GM18508 (cell line): ENCODE measurements around the gene FJX1.

ENCODE experiments used
- ATAC-seq: cut with Tn5 transposase; IDR thresholded peaks from one replicate; pipeline ENCODE4 v1.9.1; 2021; ENCODE audit warnings: moderate number of reproducible peaks; ENCODE audit not compliant: insufficient read depth, unreplicated experiment

Gene FJX1, protein sequence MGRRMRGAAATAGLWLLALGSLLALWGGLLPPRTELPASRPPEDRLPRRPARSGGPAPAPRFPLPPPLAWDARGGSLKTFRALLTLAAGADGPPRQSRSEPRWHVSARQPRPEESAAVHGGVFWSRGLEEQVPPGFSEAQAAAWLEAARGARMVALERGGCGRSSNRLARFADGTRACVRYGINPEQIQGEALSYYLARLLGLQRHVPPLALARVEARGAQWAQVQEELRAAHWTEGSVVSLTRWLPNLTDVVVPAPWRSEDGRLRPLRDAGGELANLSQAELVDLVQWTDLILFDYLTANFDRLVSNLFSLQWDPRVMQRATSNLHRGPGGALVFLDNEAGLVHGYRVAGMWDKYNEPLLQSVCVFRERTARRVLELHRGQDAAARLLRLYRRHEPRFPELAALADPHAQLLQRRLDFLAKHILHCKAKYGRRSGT

DNA sequence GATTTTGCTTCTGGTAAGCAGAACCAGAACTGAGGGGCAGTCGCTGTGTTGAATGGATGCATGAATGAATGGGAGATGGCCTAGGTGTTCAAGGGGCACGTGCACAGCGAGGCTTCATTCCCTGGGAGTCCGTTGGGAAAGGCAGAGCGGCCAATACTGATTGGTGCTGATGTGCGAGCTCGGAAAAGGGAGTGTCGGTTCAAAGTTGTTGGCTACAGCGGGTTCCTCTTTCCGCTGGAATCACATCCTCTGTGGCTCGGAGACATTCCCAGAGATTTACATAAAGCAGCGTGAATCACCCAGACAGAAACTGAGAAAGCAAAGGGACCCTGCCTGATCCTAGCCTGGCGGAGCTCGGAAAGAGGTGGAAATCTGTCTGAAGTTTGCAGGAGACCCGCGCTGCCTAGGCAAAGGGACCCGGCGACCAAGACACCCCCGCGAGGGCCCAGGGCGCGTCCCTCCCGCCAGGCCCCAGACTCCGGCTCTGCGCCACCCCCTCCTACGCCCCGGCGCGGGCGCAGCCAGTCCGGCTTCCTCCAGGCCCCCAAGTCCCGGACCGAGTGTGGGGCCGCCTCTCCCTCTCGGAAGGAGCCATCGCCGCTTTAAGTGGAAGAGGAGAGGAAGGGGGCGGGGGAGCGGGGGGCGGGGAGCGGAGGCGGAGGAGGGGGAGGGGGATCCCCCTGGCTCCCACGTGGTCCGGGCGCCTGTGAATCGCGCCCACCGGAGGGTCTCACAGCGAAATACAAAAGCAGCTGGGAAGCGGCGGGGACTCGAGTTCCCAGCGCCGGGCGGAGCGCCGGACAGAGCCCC lies at the start of gene FJX1:
Gene FJX1 (plus strand): TSS at position 774 of the 810 bp plus-strand sequence. CDS start 177 bp downstream, outside the sequence.
- ATAC-seq, result no peak

DNA sequence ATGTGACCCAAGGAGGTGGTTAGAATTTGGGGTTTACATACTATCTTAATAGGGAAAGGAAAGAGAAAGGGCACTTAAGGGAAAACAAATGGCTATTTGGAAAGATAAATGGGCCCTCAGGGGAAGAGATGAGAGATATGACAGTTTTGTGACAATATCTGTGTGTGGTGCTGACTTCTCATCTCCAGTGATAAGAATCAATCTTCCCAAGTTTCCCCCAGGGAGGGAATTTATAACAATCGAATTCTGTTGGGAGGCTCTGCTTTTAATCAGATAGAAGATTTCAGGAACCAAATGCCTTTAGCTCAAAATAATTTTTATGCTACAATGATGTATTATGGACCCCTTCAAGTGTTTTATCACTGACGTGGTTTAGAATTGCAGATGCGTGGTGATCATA lies 46.6 kb upstream of the FJX1 start:
- no peak for ATAC-seq

DNA sequence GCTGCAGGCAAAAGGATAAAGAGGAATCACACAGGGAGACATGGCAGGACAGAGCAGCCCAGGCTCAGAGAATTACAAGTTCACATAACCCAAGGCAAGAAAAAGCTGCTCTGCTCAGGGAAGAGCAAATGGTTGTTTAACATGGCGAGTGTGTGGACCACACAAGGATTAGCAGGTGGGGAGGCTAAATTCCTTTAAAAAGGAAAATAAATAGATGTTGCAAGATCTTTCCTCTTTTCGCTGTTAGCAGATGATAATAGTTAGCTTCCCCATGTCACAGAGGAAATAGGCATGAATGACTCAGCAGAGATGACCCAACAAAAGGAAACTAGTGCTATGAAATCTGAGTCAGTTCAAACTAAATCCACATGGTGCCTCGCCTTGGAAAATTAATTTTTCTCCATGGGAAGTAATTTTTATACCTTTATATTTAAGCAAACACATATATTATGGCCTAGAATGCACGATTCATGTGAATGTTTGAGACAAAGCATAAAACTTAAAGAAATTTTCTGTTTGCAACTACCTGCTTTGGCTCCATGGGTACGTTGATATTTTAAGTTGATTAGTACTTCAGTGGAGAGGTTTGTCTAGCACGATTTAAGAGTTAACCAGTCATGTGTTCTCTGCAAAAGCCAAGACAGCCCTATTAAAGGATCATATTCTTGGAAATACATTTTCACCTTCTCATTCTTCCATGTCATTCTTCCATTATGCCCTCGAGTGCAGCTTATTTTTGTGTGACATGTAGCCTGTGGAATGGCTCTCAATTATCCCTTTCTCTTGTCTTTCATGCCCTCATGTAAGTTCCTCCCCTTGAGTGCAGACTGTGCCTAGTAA lies 38.5 kb upstream of the FJX1 start:
- ATAC-seq, result no peak

DNA sequence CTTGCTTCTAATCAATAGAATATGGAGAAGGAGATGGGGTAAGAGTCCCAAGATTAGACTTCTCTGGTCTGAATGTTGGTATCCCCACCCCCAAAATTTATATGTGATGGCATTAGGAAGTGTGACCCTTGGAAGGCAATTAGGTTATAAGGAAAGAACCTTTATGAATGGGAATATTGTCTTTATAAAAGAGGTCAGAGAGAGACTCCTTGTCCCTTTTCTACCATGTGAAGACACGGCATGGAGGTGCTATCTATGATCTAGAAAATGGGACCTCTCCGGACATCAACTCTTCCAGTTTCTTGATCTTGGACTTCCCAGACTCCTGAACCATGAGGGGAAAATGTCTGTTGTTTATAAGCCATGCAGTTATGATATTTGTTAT lies 37.9 kb upstream of the FJX1 start:
- no peak for ATAC-seq

DNA sequence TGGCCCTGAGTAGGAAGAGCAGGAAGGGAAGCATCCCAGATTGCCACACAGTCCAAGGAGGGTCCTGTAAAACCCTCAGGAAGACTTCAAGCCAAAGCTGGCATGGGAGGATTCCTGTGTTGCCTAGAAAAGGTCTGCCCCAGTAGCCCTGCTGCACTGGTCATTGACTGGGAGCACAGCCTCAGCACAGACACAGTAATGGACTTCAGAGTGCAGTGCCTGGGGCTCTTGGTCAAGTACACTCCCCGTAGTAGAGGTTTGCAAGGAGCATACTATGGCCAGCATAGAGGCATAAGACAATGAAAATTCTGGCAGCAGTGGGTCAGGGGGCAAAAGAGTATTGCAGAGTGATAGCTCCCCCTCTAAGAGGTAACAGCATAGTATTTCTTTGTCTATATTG lies 36.2 kb upstream of the FJX1 start:
- no peak for ATAC-seq

DNA sequence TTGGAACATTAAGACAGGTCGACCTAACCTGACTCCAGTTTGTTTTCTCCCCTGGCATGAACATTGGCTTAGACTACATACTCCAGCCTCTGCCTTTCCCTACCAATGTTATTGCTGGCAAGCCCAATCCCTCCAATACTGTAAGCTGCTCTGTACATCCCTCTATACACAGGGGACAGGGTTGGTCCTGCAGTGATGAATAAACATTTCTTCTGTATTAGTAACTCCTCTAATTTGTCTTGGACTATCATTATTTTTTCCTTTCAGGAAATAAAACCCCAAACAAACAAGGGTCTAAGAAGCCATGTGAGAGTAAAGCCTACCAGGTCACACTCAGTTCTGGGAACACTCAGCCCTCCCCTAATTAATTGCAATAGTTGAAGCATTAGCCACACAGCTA lies 35.1 kb upstream of the FJX1 start:
- ATAC-seq, result no peak

DNA sequence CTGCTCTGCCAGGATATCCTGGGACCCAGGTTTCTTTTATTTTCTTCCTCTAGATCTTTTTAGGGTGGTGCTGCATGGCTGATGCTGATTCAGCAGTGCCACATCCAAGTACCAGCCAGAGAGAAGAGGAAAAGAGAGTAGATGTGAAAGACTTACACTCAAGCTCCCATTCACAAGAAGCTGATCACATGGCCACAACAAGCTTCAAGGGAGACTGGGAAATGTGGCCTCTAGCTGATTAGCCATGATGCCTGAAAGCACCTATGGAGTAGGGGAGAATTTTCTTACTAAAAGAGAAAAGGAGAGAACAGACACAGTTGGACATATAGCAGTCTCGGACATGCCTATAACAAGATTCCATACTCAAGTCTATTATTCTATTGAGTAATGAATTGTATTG lies 34.4 kb upstream of the FJX1 start:
- ATAC-seq, result no peak

DNA sequence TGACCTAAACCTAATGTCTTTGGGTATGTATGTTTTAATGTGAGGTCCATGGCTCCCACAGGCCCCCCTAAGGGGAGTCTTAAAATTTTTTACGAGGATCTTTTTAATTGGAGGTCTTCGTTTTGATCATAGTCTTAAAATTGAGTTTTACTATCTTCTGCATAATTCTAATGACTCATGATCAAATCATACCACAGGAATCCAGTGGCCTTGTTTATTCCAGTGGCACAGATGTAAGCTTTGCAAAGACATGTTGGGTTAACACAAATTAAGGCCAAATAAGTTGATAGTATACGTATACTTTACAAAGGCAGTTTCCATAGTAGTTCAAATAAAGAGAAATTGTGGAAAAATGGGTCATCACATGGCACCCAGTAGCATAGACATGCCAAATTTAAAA lies 33.9 kb upstream of the FJX1 start:
- no peak for ATAC-seq

DNA sequence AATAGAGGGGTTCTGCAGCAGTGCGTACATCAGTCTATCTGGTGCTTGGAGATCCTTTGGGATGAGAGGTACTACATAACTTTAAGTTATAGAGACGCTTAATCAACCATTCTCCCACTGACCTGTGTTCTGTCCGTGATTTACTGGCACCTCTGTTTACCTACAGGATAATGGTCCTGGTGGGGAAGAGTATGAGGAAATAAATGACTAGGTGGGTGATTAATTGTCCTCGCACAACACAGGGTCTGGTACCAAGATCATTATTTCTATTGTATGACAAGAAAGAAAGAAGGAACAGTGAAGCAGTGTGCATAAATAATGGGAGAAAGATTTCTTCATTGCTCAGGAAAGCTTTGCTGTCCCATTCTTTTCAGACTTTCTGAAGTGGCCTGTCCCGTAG lies 32.8 kb upstream of the FJX1 start:
- no peak for ATAC-seq

DNA sequence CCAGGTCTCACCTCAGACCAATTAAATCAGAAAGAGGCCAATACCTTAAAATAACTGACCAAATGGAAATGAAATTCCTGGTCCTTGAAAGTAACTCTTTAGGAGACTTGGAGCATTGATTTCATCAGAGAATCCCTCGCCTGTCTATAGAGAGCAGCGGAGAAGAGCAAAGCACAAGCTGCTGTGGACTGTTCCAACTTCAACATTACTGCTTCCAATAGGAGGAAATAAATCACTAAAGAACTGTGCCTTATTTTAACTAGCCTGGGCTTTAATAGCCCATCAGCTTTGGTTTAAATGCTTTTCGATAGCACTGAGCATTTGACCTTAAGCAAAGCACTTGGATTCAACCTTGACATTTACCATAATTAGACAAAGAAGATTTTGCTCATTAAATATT lies 32.0 kb upstream of the FJX1 start:
- ATAC-seq, result no peak

DNA sequence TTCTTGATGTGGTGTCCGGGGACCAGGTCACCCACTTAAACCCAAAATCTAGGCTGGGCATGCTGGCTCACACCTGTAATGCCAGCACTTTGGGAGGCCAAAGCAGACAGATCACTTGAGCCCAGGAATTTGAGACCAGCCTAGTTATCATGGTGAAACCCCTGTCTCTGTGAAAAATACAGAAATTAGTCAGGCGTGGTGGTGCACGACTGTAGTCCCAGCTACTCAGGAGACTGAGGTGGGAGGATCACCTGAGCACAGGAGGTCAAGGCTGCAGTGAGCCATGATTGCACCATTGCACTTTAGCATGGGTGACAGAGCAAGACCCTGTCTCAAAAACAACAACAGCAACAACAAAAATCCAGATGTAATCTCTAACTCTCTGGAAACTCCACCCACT lies 30.3 kb upstream of the FJX1 start:
- no peak for ATAC-seq

DNA sequence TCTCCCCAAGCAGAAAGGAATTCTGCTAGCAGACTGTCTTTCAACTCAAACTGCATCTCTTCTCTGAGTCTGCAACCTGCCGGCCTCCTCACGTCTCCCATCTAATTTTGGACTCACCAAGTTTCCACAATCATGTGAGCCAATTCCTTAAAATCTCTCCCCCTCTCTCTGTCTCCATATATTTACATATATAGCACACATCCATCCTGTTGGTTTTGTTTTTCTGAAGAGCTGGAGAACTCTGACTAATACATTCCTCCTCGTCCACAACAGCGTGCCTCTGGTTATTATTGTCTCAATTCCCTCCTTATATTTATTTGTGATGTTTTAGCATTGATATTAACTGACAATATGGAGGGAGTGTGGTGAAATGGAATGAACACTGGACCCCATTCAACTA lies 29.6 kb upstream of the FJX1 start:
- ATAC-seq, result no peak

DNA sequence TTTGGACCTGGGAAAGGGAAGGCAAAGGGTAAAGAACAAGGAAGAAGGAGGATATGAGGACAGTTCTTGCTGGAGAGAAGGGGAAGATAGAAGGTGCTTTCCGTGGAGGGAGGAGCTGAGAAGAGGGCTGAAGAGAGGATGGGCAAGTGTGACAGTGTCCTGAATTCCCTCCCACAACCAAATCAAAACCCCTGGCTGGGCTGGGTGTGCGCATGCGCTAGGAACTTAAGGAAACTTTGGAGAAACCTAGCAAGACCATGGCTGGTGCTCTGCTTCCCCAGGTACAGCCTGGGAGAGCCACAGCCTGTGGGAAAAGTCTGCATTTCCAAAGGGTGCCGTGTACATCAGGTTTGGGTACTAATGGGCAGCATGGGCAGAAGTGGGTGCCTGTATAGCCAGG lies 29.0 kb upstream of the FJX1 start:
- ATAC-seq, result no peak

DNA sequence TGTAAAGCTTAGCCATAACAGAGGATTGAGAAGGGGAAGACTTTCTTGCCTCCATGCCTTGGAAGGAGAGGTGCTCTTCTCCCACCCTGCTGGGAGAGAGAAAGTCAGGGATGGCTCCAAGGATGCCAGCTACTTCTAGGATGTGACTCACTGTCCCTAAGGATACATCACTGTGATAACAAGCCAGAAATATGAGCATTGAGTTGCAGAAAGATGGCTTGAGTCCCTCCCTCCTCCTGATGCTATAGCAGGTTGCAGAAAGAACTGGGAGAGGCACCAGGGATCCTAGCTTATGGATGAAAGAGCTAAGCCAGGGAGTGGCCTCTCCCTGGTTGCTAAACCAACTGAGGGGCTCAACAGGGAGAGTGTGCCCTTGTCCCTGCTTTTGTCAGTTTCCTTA lies 27.8 kb upstream of the FJX1 start:
- ATAC-seq, result no peak

DNA sequence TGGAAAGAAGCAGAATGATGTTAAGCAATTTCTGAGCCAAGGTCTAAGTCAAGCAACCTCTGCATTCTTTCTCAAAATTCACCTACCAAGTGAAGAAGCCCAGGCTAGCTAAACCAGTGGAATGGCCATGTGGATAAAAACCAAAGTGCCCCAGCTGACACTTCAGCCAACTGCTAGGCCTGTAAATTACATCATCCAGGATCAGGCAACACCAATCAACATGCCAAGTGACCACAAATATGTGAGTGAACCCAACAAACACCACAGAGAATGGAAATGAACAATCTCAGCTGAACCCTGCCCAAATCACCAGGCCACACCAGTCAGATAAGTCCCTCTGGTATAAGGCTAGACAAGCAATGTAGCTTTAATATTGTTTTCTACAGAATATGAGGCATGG lies 25.1 kb upstream of the FJX1 start:
- ATAC-seq, result no peak

DNA sequence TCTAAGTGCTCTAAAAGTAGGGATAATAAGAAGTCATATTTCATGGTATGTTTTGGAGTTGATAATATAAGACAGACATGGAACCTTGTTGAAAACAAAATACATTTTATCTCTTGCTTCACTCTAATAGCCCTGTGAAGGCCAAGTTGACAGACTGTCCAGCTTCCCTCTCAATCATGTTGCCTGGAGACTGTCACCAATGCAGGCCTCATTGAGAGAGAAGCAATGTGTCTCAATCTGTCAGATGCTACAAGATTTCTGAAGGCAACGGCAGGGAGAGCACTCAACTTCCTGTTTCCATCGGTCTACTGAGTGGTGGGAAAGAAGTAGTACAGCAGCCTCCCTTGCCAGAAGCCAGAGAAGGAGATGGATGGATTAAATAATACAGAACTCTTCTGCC lies 23.6 kb upstream of the FJX1 start:
- ATAC-seq, result no peak

DNA sequence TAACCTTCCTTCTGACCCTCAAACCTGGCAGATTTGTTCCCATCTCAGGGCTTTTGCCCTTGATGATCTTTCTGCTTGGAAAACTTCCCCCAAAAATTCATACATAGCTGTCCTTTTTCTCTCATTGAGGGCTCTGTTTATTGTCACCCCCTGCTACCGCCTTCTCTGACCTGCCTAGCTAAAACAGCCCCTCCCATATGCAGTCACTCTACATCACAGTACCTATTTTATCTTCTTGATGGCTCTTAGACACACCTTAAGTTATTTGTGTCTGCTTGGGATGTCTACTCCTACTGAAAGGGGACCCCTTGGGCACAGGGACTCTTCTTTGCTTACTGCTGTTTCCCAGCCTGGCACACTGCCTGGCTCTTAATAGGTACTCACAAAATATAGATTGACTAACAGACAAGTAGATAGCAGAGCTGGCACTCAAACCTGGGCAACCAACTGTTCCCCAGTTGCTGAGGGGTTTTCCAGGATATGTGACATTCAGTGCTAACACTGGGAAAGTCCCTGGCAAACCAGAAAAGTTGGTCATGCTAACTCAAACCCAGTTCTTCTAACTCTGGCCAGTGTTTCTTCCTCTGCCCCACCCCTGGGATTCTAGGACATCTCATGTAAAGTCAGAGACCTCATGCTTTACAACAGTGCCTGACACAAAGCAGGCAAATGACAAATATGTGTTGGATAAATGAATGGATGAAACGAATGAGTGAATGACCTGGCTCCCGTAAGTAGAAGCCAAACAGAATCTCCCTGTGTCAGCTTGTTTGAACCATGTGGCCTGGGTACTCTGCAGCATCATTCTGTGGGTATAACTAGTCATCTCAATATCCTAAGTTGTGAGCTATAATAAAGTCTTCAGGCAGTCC lies 19.8 kb upstream of the FJX1 start:
- ATAC-seq, result peak; percentile 83

DNA sequence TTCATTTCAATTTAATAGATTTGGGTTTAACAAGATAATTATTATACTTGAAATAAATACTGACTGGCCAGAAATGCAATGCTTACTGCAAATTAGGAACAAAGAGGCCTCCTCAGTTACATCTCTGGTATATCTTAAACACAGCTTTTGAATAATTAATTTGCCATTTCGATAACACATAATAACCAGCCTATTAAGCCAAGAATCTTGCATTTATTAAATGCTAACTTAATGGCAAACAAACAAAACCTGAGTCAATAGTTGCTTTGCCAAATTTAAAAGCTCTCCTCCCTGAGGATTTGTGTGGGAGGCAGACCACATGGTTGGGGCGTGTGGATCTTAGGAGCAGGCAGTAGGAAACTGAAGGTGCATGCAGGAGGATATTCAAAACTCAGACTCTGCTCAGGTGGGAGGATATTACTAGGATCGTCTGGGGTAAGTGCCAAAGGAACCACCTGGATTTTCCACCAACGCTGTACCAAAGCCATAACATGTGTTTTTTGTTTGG lies 17.9 kb upstream of the FJX1 start:
- no peak for ATAC-seq

DNA sequence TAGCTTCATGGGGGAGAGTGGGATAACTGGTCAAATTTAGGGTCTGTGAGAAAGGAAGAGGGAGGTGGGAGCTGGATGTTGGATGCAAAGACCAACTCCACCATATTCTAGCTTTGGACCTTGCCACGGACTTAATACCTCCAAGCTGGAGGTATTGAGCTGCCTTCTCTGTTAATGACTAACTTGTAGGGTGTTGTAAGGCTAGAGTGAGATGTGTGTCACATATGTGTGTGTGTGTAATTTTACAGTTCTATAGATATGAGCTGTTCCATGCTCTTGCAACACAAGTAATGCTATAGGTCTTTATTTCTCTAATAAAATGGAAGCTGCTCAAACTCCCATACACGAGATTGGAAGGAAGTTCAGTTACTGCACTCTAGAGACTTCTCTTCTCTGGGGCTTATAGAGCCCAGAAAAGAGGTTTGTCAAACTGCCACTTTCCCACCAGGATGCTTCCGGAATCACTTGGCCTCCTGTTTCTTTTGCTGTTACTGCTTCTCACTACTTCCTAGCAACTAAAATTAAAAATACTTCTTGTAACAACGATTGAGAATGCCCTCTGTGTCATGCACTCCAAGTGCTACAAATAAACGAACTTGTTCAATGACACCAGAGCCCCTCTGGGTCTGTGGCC lies 16.0 kb upstream of the FJX1 start:
- ATAC-seq, result no peak
